ENCODE results near the gene MED26.
"Not testable (repeated sequence)": the region's sequence is repeated elsewhere in the genome, so short reads cannot be mapped to it uniquely, and the experiment has no call there.

The MED26 gene, protein sequence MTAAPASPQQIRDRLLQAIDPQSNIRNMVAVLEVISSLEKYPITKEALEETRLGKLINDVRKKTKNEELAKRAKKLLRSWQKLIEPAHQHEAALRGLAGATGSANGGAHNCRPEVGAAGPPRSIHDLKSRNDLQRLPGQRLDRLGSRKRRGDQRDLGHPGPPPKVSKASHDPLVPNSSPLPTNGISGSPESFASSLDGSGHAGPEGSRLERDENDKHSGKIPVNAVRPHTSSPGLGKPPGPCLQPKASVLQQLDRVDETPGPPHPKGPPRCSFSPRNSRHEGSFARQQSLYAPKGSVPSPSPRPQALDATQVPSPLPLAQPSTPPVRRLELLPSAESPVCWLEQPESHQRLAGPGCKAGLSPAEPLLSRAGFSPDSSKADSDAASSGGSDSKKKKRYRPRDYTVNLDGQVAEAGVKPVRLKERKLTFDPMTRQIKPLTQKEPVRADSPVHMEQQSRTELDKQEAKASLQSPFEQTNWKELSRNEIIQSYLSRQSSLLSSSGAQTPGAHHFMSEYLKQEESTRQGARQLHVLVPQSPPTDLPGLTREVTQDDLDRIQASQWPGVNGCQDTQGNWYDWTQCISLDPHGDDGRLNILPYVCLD
- 26.5 to 72.3 reads per million in 2 donors for total RNA-seq

DNA sequence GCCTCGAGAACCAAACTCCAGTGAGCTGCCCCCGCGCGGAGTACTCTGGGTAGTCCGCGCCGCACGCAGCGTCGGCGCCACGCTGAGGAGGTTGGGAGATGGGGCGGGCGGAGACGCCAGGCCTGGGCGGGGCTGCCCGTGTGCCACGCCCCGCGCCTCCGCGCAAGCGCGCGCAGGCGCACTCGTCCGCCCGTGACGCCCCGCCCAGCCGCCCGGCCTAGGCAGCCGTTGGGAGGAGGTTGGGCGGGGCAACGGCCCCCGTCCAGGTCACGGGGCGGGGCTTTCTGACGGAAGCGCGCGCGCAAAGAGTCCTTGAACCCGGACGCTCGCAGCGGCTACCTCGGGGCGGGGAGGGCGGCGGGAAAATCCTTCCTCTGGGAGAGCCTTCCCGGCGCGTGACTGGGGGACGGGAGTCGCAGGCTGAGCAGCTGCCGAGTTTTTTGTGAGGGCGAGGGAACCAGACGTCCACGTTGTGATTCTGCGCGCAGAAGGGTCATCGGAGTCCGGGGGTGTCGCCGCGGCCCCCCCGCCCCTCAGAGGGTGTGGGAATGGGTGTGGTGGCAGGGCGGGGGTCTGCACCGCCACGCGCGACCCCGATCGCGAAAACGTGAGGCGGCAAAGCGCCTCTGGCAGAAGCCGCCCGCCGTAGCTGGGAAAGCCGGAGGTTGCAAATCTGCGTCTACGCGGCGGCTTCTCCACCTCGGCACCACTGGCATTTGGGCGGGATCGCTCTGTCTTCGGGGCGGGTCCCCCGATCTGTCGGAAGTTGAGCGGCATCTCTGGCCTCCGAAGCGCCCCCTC, at the start of gene MED26:
TSS of gene MED26 (minus strand) at position 22 of the 801 bp plus-strand sequence. CDS start 261 bp downstream, outside the sequence.
- DNase-seq = peak; percentile 88 to 95 (median 91)

DNA sequence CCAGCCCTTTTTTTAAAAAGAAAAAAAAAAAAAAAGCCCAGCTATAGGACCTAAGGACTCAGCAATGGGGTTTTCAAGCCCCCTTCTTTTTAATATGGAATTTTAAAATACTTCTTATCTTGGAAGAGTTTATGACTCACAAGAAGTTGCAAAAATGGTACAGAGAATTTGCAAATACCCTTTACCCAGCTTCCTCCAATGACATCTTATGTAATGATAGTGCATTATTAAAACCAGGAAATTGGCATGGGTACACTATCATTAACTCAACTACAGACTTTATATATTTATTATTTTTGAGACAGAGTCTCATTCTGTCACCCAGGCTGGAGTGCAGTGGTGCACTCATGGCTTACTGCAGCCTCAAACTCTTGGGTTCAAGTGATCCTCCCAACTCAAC, 49.1 kb upstream of the MED26 start:
- no peak for DNase-seq

DNA sequence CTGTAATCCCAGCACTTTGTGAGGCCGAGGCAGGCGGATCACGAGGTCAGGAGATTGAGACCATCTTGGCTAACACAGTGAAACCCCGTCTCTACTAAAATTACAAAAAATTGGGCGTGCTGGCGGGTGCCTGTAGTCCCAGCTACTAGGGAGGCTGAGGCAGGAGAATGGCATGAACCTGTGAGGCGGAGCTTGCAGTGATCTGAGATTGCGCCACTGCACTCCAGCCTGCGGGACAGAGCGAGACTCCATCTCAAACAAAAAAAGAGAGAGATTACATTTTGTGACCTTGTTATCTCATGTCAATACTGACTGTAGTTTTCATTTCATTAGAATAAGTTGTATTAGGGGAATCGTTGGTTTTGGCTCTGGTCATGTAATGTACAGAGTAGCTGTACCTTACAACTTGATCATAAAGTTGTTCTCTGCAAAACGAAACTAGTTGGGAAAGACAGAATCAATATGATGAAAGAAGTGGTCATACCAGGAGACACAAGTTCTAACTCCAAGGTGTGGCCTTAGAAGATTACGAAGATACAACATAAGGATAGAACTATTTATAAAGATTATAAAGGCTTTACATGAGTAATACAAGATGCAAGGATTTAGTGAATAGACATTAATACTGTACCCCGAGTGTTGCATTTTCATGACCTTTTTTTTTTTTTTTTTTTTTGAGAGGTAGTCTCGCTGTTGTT, 48.2 kb upstream of the MED26 start:
- no peak for DNase-seq

DNA sequence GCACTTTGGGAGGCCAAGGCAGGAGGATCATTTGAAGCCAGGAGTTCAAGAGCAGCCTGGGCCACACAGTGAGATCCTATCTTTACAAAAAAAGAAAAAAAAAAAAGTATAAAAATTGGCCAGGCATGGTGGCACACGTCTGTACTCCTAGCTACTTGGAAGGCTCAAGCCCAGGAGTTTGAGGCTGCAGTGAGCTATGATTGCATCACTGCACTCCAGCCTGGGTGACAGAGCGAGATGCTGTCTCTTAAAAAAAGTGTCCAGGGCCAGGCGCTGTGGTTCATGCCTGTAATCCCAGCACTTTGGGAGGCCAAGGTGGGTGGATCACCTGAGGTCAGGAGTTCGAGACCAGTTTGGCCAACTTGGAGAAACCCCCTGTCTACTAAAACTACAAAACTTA, 45.8 kb upstream of the MED26 start:
- not testable (repeated sequence) for DNase-seq

DNA sequence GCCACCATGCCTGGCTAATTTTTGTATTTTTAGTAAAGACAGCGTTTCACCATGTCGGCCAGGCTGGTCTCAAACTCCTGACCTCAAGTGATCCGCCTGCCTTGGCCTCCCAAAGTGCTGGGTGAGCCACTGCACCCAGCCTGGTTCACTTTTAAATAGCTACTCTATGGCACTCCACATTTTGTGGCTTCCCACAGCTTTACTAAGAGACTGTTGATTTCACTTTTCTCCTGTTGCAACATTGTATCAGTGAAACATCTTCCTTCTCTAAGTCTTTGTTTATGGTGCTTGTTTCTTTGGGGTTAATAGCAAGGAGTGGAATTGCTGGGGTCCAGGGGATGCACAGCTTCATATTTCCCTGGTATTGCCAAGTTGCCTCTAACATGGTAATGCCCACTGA, 45.2 kb upstream of the MED26 start:
- DNase-seq = no peak

DNA sequence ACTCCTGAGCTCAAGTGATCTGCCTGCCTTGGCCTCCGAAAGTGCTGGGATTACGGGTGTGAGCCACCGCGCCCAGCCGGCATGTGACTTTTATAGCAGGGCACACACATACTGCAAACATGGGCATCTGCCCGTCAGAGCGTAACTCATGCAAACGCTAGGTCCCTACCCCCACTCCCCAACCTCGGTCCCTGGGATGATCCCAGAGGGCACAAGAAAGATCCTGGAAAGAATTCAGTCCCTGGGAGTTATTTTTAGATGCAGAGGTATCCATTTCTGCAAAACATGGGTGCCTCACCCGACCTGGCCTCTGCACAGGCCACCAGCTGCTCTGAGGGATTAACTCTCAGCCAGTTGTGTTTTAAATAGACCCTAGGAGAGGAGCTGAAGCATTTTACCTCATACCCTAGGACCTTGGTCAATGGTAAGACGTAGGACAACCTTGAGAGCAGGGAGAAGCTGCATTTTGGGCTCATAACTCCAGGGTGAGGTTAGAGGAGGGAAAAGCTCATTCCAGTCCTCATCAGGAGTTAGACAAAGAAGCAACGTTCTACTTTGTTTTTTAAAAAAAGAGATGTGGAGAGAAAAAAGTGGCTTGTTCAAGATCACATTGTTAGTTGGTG, 43.8 kb upstream of the MED26 start:
- no peak for DNase-seq

DNA sequence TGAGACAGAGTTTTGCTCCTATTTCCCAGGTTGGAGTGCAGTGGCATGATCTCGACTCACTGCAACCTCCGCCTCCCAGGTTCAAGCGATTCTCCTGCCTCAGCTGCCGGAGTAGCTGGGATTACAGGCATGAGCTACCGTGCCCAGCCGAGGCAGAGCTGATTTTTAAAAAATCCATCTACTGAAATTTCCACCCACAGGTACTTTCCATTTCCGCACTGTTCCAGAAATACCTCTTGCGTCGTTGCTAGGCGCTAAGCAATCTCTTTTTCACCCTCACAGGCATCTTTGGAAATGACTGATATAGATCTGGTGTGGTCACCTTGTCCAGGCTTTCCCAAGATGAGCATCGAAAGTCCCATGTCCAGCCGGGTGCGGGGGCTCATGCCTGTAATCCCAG, 42.3 kb upstream of the MED26 start:
- no peak for DNase-seq

DNA sequence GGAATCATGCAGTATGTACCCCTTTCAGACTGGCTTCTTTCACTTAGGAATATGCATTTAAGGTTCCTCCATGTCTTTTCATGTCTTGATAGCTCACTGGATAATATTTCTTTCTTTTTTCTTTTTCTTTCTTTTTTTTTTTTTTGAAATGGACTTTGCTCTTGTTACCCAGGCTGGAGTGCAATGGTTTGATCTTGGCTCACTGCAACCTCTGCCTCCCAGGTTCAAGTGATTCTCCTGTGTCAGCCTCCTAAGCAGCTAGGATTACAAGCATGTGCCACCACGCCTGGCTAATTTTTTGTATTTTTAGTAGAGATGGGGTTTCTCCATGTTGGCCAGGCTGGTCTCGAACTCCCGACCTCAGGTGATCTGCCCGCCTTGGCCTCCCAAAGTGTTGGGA, 40.7 kb upstream of the MED26 start:
- DNase-seq = not testable (repeated sequence)

DNA sequence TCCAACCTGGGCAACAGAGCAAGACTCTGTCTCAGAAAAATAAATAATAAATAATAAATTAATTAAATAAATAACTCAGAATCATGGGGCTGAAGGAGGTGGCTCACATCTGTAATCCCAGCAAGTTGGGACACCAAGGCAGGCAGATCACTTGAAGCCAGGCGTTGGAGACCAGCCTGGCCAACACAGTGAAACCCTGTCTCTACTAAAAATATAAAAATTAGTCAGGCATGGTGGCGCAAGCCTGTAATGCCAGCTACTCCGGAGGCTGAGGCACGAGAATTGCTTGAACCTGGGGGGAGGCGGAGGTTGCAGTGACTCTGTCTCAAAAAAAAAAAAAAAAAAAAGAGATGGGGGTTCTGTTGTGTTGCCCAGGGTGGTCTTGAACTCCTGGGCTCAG, 40.2 kb upstream of the MED26 start:
- DNase-seq = no peak

DNA sequence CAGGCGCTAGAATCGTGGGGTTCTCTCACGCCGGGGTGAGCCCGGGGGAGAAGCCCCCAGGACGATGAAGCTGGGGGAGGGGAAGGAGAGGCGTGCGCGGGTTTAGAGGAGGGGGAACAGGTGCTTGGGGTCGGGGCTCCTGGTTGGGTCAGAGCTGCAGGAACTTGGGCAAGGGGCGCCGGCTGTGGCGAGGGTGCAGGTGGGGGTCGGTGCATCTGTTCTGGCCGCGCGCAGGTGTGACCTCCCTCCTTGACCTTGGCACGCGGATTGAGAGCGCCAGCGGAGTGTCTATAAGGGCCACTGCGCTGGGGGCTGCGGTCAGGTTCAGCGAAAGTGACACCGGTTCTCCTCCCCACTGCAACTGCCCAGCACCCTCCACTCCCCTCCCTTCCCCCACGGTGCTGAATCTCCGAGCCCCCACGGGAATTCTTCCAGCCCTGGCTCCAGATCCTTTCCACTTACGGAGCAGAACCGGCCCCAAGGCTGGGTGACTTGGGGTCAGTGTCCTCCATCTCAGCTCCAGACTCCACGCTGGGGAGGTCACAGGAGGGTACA, 33.6 kb upstream of the MED26 start:
- DNase-seq = no peak

DNA sequence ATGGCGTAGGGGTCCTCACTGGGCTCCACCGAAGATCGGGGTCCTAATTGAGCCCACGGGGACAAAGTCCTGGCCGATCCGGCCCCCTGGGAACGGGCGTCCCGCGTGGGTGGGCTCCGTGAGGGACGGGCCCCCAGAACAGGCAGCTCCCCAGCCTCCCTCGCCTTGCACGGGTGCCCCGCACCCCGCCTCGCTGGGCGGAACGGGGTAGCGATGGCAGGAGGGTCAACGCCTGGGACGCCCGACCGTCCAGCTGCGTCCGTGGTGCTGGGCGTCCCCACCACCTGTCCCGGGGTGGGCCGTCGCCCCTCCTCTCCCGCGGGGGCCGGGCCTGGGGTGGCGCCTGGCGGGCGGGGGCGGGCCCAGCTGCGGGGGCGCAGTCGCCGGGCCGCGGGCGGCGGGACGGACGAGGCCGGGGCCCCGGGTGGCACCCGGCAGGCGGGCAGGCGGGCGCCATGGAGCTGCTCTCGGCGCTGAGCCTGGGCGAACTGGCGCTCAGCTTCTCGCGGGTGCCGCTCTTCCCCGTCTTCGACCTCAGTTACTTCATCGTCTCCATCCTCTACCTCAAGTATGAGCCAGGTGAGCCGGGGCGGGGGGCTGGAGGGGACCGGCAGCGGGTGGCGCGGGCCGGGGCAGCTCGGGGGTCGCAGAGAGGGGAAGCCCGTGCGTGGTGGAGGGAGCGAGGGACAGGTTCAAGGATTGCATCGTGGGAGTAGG, 32.9 kb upstream of the MED26 start, which contains the start of gene TMEM38A:
TSS of gene TMEM38A (plus strand) at position 377 of the 717 bp plus-strand sequence. CDS start at position 456, 79 bp downstream.
- DNase-seq = peak; percentile 6 to 44 (median 33)

DNA sequence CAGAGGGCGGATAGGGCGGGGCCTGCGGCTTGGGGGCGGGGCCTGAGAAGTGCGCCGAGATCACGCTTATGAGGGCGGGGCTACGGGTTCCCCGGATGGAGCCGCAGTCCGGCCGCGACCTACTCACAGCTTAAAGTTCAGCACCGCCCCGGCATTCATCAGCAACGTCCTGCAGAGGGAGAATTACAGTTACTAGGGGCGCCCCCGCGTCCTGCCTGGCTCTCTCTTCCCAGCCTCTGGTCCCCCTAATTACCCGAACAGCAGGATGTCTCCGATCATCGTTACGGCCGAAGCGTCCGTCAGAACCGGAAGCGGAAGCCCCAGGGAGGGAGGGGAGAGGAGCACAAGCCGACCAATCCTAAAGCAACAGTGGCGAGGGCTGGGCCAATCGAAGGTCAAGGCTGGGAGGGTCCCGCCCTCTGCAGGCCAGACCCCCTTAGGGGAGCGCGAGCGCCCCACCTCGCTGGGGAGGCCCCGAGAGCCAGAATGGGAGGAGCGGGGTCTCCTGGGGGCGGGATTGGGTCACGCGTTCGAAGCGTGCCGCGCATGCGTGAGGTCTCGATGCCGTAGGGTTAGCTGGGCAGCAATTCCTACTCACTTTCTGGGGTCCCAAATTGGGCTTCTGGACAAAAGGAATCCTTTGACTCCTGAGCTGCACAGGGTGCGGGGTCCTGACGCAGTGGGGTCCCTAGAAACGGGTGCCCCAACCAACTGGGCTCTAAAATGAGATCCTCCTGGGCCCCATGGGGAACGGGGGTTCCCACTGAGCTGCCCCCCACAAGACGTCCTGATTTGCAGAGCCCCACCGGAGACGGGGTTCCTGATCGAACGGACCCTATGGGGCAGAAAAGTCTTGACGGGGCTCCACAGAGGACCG, 32.1 kb upstream of the MED26 start, which contains the start of gene SMIM7:
TSS of gene SMIM7 (minus strand) at position 313 of the 877 bp plus-strand sequence. CDS start at position 279, 34 bp downstream.
- DNase-seq = peak; percentile 98 to 99 (median 99)

DNA sequence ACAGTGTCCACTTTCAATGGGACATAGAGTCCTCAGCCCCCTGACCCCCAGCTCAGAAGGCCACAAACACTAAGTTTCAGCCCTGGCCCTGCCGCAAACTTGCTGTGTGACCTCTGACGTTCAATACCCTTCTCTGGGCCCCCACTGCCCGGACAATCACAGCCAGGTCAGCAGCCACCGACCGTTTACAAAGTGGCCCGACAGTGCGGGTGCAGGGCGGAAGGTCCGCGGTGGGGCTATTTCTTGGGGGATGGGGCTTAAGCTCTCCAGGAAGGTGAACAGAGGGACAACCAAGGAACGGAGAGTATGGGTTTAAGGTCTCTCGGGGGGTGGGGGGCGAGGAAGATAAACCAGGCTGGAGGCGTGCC, 31.4 kb upstream of the MED26 start:
- DNase-seq = no peak

DNA sequence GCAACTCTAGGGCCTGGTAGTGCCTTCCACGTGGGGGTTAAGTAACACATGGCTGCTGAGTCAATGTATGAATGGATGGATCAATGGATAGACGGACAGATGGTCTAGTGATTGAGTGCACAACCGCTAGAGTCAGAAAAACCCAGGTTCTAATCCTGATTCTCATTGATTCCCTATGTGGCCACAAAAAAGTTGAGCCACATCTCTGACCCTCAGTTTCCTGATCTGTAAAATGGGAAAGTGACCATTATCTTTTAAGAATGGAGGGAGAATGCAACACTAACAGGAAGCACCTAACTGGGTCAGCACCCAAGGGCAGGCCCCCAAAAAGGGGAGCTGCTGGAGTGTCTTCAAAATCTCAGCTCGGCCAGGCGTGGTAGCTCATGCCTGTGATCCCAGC, 29.4 kb upstream of the MED26 start:
- DNase-seq = no peak

DNA sequence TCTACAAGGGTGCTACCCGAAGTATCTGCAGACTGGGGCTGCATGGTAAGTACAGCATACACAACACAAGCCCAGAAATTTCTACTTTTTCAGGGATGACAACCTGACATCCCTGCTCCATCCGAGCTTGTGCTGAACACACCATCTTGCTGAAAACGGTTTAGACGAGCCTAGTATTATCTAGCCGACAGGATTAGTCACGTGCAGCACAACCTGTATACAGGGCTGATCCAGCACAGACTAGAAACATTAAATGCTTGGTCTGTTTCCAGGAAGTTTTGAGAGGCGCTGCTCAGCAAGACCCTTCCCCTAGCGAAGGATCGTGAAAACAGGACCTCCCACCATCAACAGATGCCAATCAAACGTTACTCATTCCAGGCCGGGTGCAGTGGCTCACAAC, 27.7 kb upstream of the MED26 start:
- no peak for DNase-seq

DNA sequence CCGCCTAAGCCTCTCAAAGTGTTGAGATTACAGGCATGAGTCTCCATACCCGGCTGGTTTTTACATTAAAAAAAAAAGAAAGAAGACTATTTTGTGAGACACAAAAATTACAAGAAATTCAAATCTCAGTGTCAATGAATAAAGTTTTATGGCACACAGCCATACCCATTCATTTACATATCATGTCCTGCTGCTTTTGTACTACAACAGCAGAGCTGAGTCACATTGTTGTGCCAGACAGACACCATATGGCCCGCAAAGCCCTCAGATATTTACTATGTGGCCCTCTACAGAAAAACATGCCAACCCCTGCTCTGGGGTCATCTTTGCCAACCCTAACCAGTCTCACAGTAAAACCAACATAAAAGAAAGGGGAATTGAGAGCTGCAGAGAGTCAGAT, 26.6 kb upstream of the MED26 start:
- no peak for DNase-seq

DNA sequence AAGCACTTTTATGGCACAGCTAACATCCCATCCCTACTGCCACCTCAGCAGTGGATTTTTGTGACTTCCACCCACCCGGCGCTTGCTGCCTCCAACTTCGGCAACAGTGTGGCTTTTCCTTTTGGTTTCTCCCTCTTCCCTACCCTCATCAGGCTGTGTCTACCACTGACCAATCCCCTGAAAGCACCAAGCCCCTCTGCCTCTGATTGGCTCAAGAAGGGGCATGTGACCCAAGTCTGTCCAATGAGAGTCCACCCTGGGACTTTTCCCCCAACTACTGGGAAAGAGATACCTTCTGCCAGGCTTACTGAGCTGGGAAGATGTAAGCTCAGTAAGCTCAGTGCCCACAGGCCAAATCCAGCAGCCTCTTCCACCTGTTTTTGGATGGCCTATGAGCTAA, 26.1 kb upstream of the MED26 start:
- DNase-seq = no peak

DNA sequence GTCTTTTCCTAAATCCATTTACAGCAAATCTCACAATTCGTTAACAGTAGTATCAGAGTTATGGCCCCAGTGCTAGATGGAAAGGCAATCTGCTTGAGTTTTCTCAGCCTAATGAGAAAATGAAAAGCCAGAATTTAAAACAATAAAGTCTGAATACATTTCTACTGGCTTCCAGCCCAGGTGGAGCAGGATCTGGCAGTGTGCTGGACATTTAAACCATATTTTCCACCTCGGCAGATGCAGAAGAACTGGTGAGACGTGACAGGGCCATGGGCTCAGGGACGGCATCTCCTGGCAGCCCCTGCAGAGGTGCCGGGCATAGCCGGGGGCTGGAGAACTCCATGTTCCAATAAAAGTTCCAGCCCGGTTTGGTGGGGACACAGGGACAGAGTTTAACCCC, 24.9 kb upstream of the MED26 start:
- no peak for DNase-seq

DNA sequence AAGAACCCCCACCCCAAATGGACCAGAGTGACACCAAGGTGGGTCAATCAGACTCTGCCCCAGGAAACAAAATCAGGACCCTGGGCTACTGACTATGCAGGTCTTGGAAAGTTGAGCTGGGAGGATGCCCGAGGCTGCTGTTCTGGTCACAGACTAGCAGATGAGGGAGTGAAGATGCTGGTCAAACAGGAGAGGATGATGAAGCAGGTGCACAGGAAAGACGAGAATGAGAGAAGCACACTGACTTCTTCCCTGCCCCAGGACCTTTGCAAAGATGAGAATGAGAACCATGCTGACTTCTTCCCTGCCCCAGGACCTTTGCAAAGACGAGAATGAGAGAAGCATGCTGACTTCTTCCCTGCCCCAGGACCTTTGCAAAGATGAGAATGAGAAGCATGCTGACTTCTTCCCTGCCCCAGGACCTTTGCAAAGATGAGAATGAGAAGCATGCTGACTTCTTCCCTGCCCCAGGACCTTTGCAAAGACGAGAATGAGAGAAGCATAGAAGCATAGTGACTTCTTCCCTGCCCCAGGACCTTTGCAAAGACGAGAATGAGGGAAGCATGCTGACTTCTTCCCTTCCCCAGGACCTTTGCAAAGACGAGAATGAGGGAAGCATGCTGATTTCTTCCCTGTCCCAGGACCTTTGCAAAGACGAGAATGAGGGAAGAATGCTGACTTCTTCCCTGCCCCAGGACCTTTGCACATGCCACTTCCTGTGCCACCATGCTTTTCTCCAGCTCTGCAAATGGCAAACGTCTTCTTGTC, 23.6 kb upstream of the MED26 start:
- not testable (repeated sequence) for DNase-seq

Measured in T-helper 2 cell (primary cell).